GM12878 (cell line): ENCODE results near the gene SLC1A7. TPM values are rescaled to one million over a fixed set of nuclear protein-coding genes. Genes with fewer than 3 reads are reported as not detected.

Experiments
- CEBPZ ChIP-seq: fragments of 150-350 bp; IDR thresholded peaks from 2 replicates; pipeline ENCODE4 v1.6.1; 2016; ENCODE audit warnings: low read depth, low read length
- CHD4 ChIP-seq: fragments of 200-600 bp; sonication (generic); IDR thresholded peaks from 2 replicates; pipeline ENCODE4 v1.6.1; 2016; ENCODE audit warnings: mild to moderate bottlenecking
- MEF2B ChIP-seq: fragments of 450-650 bp; IDR thresholded peaks from 2 replicates; pipeline ENCODE4 v1.6.1; 2018; ENCODE audit warnings: mild to moderate bottlenecking, moderate library complexity; ENCODE audit not compliant: partially characterized antibody, poor library complexity, severe bottlenecking
- MXI1 ChIP-seq: fragments of 150-350 bp; IDR thresholded peaks from 2 replicates; pipeline ENCODE4 v1.6.1; 2011; ENCODE audit warnings: low read depth, mild to moderate bottlenecking, inconsistent platforms, low read length, improper control_type of control experiment
- PML ChIP-seq: IDR thresholded peaks from 2 replicates; pipeline ENCODE4 v1.6.1; 2012; ENCODE audit warnings: low read length, inconsistent platforms
- POLR2AphosphoS2 ChIP-seq: IDR thresholded peaks from 2 replicates; pipeline ENCODE4 v1.6.1; 2011; ENCODE audit warnings: low read depth, mild to moderate bottlenecking, low read length, improper control_type of control experiment, moderate library complexity
- YY1 ChIP-seq: IDR thresholded peaks from 2 replicates; pipeline ENCODE4 v1.6.1; 2011; ENCODE audit warnings: low read depth, mild to moderate bottlenecking, low read length
- ZNF274 ChIP-seq: IDR thresholded peaks from one replicate; pipeline ENCODE4 v1.8.0; 2011; ENCODE audit not compliant: insufficient read length, insufficient read depth
- polyA plus RNA-seq, 11 experiments: library from polyadenylated mRNA; depleted of rRNA in 4 of 11; unstranded in 6 of 11; stranded (reverse) in 5 of 11; fragments of >200 nt; fragmentation: Nextera tagmentation in 4 of 11; fragmentation: Illumina TruSeq in 1 of 11; extraction: Ambion mirVana in 4 of 11; extraction: Trizol in 1 of 11; gene quantifications; 1 replicate in 1 of 11; 2 replicates in 10 of 11; pipeline versions ENCODE4 v1.2.1 to v1.2.3, GENCODE V29; 2011 to 2016; ENCODE audit warnings: inconsistent platforms in 2 of 11, missing spikeins in 2 of 11, low read depth in 1 of 11
- total RNA-seq, 4 experiments: library from RNA; depleted of rRNA in 3 of 4; stranded (reverse); fragments of >200 nt in 3 of 4; fragmentation: Illumina TruSeq in 1 of 4; extraction: Trizol in 1 of 4; gene quantifications; 2 replicates each; pipeline versions ENCODE4 v1.2.1 to v1.2.3, GENCODE V29; 2013 to 2021
- TF ChIP-seq, protein P1 (sequence below): fragments of 450-650 bp; formaldehyde crosslinking; IDR thresholded peaks from 2 replicates; pipeline ENCODE4 v1.4.0; 2020; ENCODE audit warnings: mild to moderate bottlenecking, moderate library complexity
- TF ChIP-seq, protein P2 (sequence below): fragments of 450-650 bp; IDR thresholded peaks from 2 replicates; pipeline ENCODE4 v1.6.1; 2017; ENCODE audit warnings: mild to moderate bottlenecking, moderate library complexity

SLC1A7 gene
- total and polyA plus RNA-seq, 10 of the 15 experiments (the other 5 are each of a cell fraction or from before 2014, with no cell fraction given), result not detected

DNA sequence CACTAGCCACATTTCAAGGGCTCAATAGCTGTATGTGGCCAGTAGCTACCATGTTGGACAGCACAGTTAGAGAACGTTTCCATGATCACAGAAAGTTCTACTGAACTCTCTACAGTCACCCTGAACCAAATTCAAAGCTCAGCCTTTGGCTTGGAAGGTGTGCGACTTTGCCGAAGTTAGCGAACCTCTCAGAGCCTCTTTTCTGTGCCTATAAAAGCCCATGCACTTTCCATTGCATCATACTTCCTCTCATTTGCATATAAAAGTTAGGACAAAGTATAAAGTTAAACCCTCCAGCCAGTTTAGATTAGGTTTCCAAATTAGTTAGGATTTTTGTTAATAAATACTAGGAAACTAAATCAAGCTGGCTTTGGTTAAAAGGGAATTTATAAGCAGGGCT, 4.7 kb upstream of the SLC1A7 start (continued):
- TF ChIP-seq, protein P1, sequence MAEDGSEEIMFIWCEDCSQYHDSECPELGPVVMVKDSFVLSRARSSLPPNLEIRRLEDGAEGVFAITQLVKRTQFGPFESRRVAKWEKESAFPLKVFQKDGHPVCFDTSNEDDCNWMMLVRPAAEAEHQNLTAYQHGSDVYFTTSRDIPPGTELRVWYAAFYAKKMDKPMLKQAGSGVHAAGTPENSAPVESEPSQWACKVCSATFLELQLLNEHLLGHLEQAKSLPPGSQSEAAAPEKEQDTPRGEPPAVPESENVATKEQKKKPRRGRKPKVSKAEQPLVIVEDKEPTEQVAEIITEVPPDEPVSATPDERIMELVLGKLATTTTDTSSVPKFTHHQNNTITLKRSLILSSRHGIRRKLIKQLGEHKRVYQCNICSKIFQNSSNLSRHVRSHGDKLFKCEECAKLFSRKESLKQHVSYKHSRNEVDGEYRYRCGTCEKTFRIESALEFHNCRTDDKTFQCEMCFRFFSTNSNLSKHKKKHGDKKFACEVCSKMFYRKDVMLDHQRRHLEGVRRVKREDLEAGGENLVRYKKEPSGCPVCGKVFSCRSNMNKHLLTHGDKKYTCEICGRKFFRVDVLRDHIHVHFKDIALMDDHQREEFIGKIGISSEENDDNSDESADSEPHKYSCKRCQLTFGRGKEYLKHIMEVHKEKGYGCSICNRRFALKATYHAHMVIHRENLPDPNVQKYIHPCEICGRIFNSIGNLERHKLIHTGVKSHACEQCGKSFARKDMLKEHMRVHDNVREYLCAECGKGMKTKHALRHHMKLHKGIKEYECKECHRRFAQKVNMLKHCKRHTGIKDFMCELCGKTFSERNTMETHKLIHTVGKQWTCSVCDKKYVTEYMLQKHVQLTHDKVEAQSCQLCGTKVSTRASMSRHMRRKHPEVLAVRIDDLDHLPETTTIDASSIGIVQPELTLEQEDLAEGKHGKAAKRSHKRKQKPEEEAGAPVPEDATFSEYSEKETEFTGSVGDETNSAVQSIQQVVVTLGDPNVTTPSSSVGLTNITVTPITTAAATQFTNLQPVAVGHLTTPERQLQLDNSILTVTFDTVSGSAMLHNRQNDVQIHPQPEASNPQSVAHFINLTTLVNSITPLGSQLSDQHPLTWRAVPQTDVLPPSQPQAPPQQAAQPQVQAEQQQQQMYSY (CRISPR knock-in tag), result no peak
- TF ChIP-seq, protein P2, sequence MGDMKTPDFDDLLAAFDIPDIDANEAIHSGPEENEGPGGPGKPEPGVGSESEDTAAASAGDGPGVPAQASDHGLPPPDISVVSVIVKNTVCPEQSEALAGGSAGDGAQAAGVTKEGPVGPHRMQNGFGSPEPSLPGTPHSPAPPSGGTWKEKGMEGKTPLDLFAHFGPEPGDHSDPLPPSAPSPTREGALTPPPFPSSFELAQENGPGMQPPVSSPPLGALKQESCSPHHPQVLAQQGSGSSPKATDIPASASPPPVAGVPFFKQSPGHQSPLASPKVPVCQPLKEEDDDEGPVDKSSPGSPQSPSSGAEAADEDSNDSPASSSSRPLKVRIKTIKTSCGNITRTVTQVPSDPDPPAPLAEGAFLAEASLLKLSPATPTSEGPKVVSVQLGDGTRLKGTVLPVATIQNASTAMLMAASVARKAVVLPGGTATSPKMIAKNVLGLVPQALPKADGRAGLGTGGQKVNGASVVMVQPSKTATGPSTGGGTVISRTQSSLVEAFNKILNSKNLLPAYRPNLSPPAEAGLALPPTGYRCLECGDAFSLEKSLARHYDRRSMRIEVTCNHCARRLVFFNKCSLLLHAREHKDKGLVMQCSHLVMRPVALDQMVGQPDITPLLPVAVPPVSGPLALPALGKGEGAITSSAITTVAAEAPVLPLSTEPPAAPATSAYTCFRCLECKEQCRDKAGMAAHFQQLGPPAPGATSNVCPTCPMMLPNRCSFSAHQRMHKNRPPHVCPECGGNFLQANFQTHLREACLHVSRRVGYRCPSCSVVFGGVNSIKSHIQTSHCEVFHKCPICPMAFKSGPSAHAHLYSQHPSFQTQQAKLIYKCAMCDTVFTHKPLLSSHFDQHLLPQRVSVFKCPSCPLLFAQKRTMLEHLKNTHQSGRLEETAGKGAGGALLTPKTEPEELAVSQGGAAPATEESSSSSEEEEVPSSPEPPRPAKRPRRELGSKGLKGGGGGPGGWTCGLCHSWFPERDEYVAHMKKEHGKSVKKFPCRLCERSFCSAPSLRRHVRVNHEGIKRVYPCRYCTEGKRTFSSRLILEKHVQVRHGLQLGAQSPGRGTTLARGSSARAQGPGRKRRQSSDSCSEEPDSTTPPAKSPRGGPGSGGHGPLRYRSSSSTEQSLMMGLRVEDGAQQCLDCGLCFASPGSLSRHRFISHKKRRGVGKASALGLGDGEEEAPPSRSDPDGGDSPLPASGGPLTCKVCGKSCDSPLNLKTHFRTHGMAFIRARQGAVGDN, result no peak
- TF ChIP-seq CHD4, result no peak
- TF ChIP-seq YY1, result no peak
- no peak for TF ChIP-seq PML
- TF ChIP-seq ZNF274, result no peak
- TF ChIP-seq CEBPZ, result no peak
- no peak for TF ChIP-seq POLR2AphosphoS2
- no peak for TF ChIP-seq MEF2B
- no peak for TF ChIP-seq MXI1
